Measurements from ENCODE around the gene SGTA.

GRCh38 chr19:2719232-2719735 lies 63.8 kb downstream of the SGTA start:
- TF ChIP-seq CTCF (IDR thresholded peaks at IDR 0.05) (no peak), POLR2A (IDR thresholded peaks at IDR 0.05) (no peak), POLR2AphosphoS5 (IDR thresholded peaks at IDR 0.05) (no peak)

All from transverse colon (tissue), 4 donors.